ENCODE measurements around the gene COMMD7. TPM values are rescaled to one million over a fixed set of nuclear protein-coding genes. Genes with fewer than 3 reads are reported as not detected.

Gene COMMD7
- total RNA-seq, 1 experiment from 2014 or later = 13.2 TPM

DNA sequence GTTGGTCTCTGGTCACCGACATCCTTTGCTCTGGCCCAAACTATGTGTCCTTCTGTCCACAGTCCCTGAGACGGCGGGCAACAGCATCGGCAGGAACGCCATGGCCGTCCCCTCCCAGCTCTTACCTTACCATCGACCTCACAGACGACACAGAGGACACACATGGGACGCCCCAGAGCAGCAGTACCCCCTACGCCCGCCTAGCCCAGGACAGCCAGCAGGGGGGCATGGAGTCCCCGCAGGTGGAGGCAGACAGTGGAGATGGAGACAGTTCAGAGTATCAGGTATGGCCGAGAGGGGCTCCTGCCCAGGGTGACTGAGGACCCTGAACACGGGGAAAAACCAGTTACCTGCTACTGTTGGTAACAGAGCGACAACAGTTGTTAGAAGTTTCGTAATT is 43.9 kb upstream of the COMMD7 start:
- ATAC-seq (0 out of 2 replicates have a peak, but pooled peaks have one; percentile 39), DNase-seq (ENCODE audit: low read depth, low spot score) (no peak)
- Histone ChIP-seq H3K4me1 (ENCODE audit: control insufficient read depth in 1 of 2, insufficient read depth in 2 of 2, low read length in 2 of 2) (no peaks in the 10 kb centered on the region), H3K27me3 (ENCODE audit: insufficient read depth, low read length) (no peaks in the 10 kb centered on the region), H3K9me2 (ENCODE audit: insufficient read depth) (no peaks in the 10 kb centered on the region), H4K20me1 (ENCODE audit: insufficient read depth) (no peaks in the 10 kb centered on the region), H3K9me3 (ENCODE audit: control insufficient read depth in 1 of 2, insufficient read depth in 1 of 2, low read depth in 1 of 2, low read length in 2 of 2) (no peaks in the 10 kb centered on the region), H3K36me3 (ENCODE audit: control insufficient read depth in 1 of 2, insufficient read depth in 2 of 2, low read length in 2 of 2) (peaks cover 48 to 49% of the 10 kb centered on the region in 2 experiments), H3K4me2 (ENCODE audit: low read length) (no peak overlapping the region), H3K27ac (ENCODE audit: low read depth, low read length) (no peak overlapping the region), H2AFZ (ENCODE audit: low read depth, low read length, poor library complexity, severe bottlenecking) (no peak overlapping the region), H3K4me3 (replicated peaks in 1 of 2; ENCODE audit: low read depth in 1 of 2, low read length in 2 of 2) (no peak overlapping the region), H3K79me2 (ENCODE audit: insufficient read depth, low read length) (0 out of 2 replicates have a peak, but pooled peaks cover 4% of the 10 kb centered on the region), H3K9ac (ENCODE audit: low read length) (no peak overlapping the region)
- TF ChIP-seq, protein P1, sequence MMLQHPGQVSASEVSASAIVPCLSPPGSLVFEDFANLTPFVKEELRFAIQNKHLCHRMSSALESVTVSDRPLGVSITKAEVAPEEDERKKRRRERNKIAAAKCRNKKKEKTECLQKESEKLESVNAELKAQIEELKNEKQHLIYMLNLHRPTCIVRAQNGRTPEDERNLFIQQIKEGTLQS (IDR thresholded peaks at IDR 0.05) = no peak
- no peak for TF ChIP-seq TCF7L2 (IDR thresholded peaks at IDR 0.05; ENCODE audit: borderline replicate concordance, extremely low read depth, insufficient read depth, insufficient read length)
- BruUV-seq (replicated peaks) = no TSS peak
- ChIA-PET CTCF (no interaction called here), RAD21 (ENCODE audit: low non-redundant PET in 1 of 2, low total read pairs in 2 of 2, uncharacterized antibody in 2 of 2, unreplicated experiment in 2 of 2) (no interaction called here), POLR2A (no interaction called here)
- intact Hi-C loops (cut with micrococcal nuclease) = no loop called here

DNA sequence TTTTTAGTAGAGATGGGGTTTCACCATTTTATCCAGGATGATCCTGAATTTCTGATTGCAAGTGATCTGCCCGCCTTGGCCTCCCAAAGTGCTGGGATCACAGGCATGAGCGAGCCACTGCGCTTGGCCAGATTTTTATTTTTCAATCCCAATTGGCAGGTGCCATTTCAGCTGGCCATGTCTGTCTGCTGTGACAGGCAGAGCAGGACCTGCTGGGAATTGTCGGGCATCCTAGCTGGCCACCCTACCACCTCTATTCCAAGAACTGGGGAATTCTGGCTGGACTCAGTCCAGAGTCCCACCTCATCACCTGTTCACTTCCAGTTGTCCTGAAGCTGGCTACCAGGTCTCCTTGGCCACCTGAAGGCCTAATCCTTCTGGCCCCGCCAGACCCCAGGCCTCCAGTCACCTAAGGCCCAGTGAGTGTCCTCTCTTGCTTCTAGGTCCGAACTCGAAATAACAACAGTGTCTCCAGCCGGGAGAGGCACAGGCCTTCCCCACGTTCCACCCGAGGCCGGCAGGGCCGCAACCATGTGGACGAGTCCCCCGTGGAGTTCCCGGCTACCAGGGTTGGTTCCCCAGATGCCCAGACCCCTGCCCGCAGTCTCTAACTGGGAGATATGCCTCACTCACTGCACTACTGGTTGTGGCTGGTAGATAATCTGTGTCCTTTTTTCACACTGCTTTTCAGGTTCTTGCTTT is 42.9 kb upstream of the COMMD7 start:
- no peak for TF ChIP-seq EZH2phosphoT487 (IDR thresholded peaks at IDR 0.05; ENCODE audit: borderline replicate concordance)
- no peak for TF ChIP-seq POLR2A (IDR thresholded peaks at IDR 0.05; ENCODE audit: borderline replicate concordance, extremely low read depth, insufficient read depth, insufficient read length)
- TF ChIP-seq, protein P1 (IDR thresholded peaks at IDR 0.05) = no peak
- no peak for TF ChIP-seq SP1 (IDR thresholded peaks at IDR 0.05; ENCODE audit: low read depth)
- no peak for TF ChIP-seq ZNF274 (IDR thresholded peaks at IDR 0.05; ENCODE audit: low read depth, low read length)
- no peak for TF ChIP-seq EZH2 (IDR thresholded peaks at IDR 0.05)
- no peak for TF ChIP-seq ELF1 (IDR thresholded peaks at IDR 0.05; ENCODE audit: borderline replicate concordance, low read depth)
- TF ChIP-seq ZFX (IDR thresholded peaks at IDR 0.05) = no peak
- TF ChIP-seq JUND (IDR thresholded peaks at IDR 0.05) = no peak
- no peak for TF ChIP-seq CBX3 (IDR thresholded peaks at IDR 0.05; ENCODE audit: low read depth)
- TF ChIP-seq SIN3A (IDR thresholded peaks at IDR 0.05; ENCODE audit: low read depth) = no peak
- TF ChIP-seq, protein P2, sequence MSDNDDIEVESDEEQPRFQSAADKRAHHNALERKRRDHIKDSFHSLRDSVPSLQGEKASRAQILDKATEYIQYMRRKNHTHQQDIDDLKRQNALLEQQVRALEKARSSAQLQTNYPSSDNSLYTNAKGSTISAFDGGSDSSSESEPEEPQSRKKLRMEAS (IDR thresholded peaks at IDR 0.05) = no peak
- no peak for TF ChIP-seq FOSL1 (IDR thresholded peaks at IDR 0.05; ENCODE audit: low read depth)
- no peak for TF ChIP-seq CEBPB (IDR thresholded peaks at IDR 0.05; ENCODE audit: low read depth)
- TF ChIP-seq EGR1 (IDR thresholded peaks at IDR 0.05; ENCODE audit: low read depth) = no peak
- Histone ChIP-seq H3K27me3 (ENCODE audit: insufficient read depth, low read length) (no peaks in the 10 kb centered on the region), H3K4me2 (ENCODE audit: low read length) (no peak overlapping the region), H3K4me3 (replicated peaks in 1 of 2; ENCODE audit: low read depth in 1 of 2, low read length in 2 of 2) (no peak overlapping the region), H3K9me3 (ENCODE audit: control insufficient read depth in 1 of 2, insufficient read depth in 1 of 2, low read depth in 1 of 2, low read length in 2 of 2) (no peaks in the 10 kb centered on the region), H3K36me3 (ENCODE audit: control insufficient read depth in 1 of 2, insufficient read depth in 2 of 2, low read length in 2 of 2) (peaks cover 42% of the 10 kb centered on the region in 2 experiments), H3K9ac (ENCODE audit: low read length) (no peak overlapping the region), H4K20me1 (ENCODE audit: insufficient read depth) (no peaks in the 10 kb centered on the region), H2AFZ (ENCODE audit: low read depth, low read length, poor library complexity, severe bottlenecking) (no peak overlapping the region), H3K79me2 (ENCODE audit: insufficient read depth, low read length) (0 out of 2 replicates have a peak, but pooled peaks cover 4% of the 10 kb centered on the region), H3K9me2 (ENCODE audit: insufficient read depth) (no peaks in the 10 kb centered on the region), H3K27ac (ENCODE audit: low read depth, low read length) (no peak overlapping the region), H3K4me1 (ENCODE audit: control insufficient read depth in 1 of 2, insufficient read depth in 2 of 2, low read length in 2 of 2) (no peaks in the 10 kb centered on the region)
- no TSS peak for BruUV-seq (replicated peaks)
- ATAC-seq = no peak
- intact Hi-C loops (cut with micrococcal nuclease) = no loop called here
- ChIA-PET CTCF (no interaction called here), RAD21 (ENCODE audit: low non-redundant PET in 1 of 2, low total read pairs in 2 of 2, uncharacterized antibody in 2 of 2, unreplicated experiment in 2 of 2) (no interaction called here), POLR2A (no interaction called here)
- no peak for DNase-seq (ENCODE audit: low read depth, low spot score)

Data from HCT116 (cell line).